ENCODE measurements around the gene EFCAB6. TPM values are rescaled to one million over a fixed set of nuclear protein-coding genes. Genes with fewer than 3 reads are reported as not detected.

EFCAB6 gene
- total RNA-seq, 2 donors from 2014 or later, result 3.3 to 10.5 TPM

- H3K27me3 ChIP-seq (replicated peaks; ENCODE audit: insufficient read depth), result no peaks in the 10 kb centered on the region
- H3K36me3 ChIP-seq, result no peaks in the 10 kb centered on the region
- no peak for DNase-seq (ENCODE audit: low spot score)
- no peaks in the 10 kb centered on the region for H3K9me3 ChIP-seq
- no peak for TF ChIP-seq POLR2AphosphoS5 (IDR thresholded peaks at IDR 0.05)
- no peaks in the 10 kb centered on the region for H3K4me1 ChIP-seq (replicated peaks)
- WGBS, result 93% methylated on average over 6 of the region's 6 CpGs
- intact Hi-C loops (cut with DNase I), result no loop called here
- no peak overlapping the region for H3K27ac ChIP-seq
- no peak overlapping the region for H3K4me3 ChIP-seq
These were observed 243.0 kb downstream of the EFCAB6 start for GRCh38 chr22:43569111-43569510.

- intact Hi-C loops (cut with DNase I), result no loop called here
- no peak for TF ChIP-seq CTCF (IDR thresholded peaks at IDR 0.05)
- Histone ChIP-seq H3K27ac (no peak overlapping the region), H3K27me3 (replicated peaks; ENCODE audit: insufficient read depth) (no peaks in the 10 kb centered on the region), H3K9me3 (no peaks in the 10 kb centered on the region), H3K36me3 (no peaks in the 10 kb centered on the region), H3K4me1 (replicated peaks) (no peaks in the 10 kb centered on the region), H3K4me3 (no peak overlapping the region)
- DNase-seq (ENCODE audit: low spot score), result no peak
- 56% methylated on average over 8 of the region's 8 CpGs for WGBS
These were observed 244.3 kb downstream of the EFCAB6 start for GRCh38 chr22:43567691-43568324.

- no peaks in the 10 kb centered on the region for H3K27me3 ChIP-seq (replicated peaks; ENCODE audit: insufficient read depth)
- no peaks in the 10 kb centered on the region for H3K9me3 ChIP-seq
- no peaks in the 10 kb centered on the region for H3K36me3 ChIP-seq
- no peak overlapping the region for H3K27ac ChIP-seq
- WGBS, result 88% methylated on average over 9 of the region's 9 CpGs
- no peak for DNase-seq (ENCODE audit: low spot score)
- no peaks in the 10 kb centered on the region for H3K4me1 ChIP-seq (replicated peaks)
- TF ChIP-seq POLR2AphosphoS5 (IDR thresholded peaks at IDR 0.05), result no peak
- no peak for TF ChIP-seq POLR2A (IDR thresholded peaks at IDR 0.05)
- TF ChIP-seq CTCF (IDR thresholded peaks at IDR 0.05), result no peak
- H3K4me3 ChIP-seq, result no peak overlapping the region
- intact Hi-C loops (cut with DNase I), result no loop called here
These were observed 245.4 kb downstream of the EFCAB6 start for GRCh38 chr22:43566561-43567332.

GRCh38 chr22:43566021-43566420 lies 246.1 kb downstream of the EFCAB6 start:
- Histone ChIP-seq H3K4me3 (no peak overlapping the region), H3K4me1 (replicated peaks) (no peaks in the 10 kb centered on the region), H3K27me3 (replicated peaks; ENCODE audit: insufficient read depth) (no peaks in the 10 kb centered on the region), H3K36me3 (no peaks in the 10 kb centered on the region), H3K9me3 (no peaks in the 10 kb centered on the region), H3K27ac (no peak overlapping the region)
- TF ChIP-seq CTCF (IDR thresholded peaks at IDR 0.05) (no peak), POLR2AphosphoS5 (IDR thresholded peaks at IDR 0.05) (no peak), POLR2A (IDR thresholded peaks at IDR 0.05) (no peak)
- 46% methylated on average over 9 of the region's 9 CpGs for WGBS
- no peak for DNase-seq (ENCODE audit: low spot score)
- intact Hi-C loops (cut with DNase I), result no loop called here

GRCh38 chr22:43564859-43565258 lies 247.2 kb downstream of the EFCAB6 start:
- no peak overlapping the region for H3K27ac ChIP-seq
- 92% methylated on average over 6 of the region's 6 CpGs for WGBS

More at GRCh38 chr22:43564859-43565258, 247.2 kb downstream of the EFCAB6 start:
- Histone ChIP-seq H3K9me3 (no peaks in the 10 kb centered on the region), H3K4me1 (replicated peaks) (no peaks in the 10 kb centered on the region), H3K4me3 (no peak overlapping the region), H3K36me3 (no peaks in the 10 kb centered on the region), H3K27me3 (replicated peaks; ENCODE audit: insufficient read depth) (no peaks in the 10 kb centered on the region)
- intact Hi-C loops (cut with DNase I), result no loop called here
- no peak for DNase-seq (ENCODE audit: low spot score)
- no peak for TF ChIP-seq CTCF (IDR thresholded peaks at IDR 0.05)
- no peak for TF ChIP-seq POLR2AphosphoS5 (IDR thresholded peaks at IDR 0.05)
- no peak for TF ChIP-seq POLR2A (IDR thresholded peaks at IDR 0.05)
